Left kidney (tissue), 2 donors: ENCODE results near the gene EEF2K. TPM values are rescaled to one million over a fixed set of nuclear protein-coding genes. Genes with fewer than 3 reads are reported as not detected.
"Not testable (repeated sequence)": the region's sequence is repeated elsewhere in the genome, so short reads cannot be mapped to it uniquely, and the experiment has no call there.

Experiments
- DNase-seq: peaks from one replicate; pipeline ENCODE4 v3.0.0-alpha.2; 2013
- polyA plus RNA-seq: library from polyadenylated mRNA; unstranded; fragments of 120-200 nt; gene quantifications from one replicate; pipeline ENCODE4 v1.2.1, GENCODE V29; 2013; ENCODE audit not compliant: insufficient read length

The EEF2K gene
- polyA plus RNA-seq, 1 donor, result 13.2 TPM

GRCh38 chr16:22210854-22211253 lies 4.8 kb downstream of the EEF2K start:
- DNase-seq, result no peak

DNA sequence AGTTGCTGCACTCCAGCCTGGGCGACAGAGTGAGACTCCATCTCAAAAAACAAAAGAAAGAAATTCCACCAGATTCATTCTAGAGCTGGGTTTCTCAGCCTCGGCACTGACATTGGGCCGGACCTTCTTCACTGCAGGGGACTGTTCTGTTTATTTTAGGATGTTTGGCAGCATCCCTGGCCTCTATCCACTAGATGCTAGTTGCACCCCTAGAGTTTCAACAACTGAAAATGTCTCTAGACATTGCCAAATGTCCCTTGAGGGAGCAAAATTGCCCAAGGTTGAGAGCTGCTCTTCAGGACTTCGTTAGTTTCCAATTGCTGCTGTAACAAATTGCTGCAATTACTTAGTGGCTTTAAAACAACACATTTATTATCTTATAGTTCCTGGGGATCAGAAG lies 7.2 kb downstream of the EEF2K start:
- DNase-seq, result no peak

- no peak for DNase-seq
Observed at GRCh38 chr16:22213801-22214200, 7.7 kb downstream of the EEF2K start.

GRCh38 chr16:22214402-22214801 lies 8.3 kb downstream of the EEF2K start:
- no peak for DNase-seq

DNA sequence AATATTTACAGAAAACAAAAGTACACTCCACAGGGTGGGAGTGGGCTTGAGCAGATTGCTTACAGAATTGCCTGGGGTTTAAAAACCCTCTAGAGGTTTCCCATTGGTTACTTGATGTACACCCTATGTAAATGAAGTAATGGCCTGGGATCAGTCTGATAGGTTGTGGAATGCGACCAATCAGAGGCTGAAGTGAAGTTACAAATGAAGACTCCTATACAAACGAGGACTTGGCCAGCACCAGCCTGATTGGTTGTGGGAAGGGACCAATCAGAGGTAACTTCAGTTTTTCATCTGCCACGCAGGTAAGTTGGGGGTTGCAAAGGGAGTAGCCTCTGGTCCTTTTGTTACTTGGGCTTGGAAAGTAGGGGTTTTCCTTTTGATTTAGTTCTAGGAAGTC lies 8.8 kb downstream of the EEF2K start:
- DNase-seq, result no peak

DNA sequence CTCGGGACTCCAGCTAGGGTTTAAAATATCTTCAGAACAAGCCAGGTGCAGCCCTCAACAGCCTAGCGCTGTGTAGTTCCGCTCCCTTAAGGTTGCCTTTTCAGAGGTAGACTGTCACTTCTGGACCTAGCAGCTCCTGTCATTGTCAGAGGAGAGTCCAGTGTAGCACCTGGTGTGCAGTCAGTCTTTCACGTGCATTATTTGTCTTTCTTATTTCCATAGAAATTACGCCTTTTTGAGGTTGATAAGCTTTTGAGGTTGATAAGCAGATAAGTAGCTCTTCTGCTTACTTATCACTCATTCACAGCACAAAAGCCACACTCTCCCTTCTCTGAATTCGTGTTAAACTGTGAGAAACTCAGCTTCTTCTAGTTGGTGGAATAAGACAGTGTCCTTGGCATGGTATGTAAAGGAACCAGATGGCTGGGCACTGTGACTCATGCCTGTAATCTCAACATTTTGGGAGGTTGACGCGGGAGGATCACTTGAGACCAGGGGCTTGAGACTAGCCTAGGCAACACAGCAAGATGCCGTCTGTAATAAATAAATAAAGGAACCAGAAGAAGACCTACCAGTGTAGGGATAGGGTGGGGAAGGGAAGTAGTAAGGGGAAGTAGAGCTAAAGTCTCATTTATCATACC lies 10.2 kb downstream of the EEF2K start:
- DNase-seq, result no peak

DNA sequence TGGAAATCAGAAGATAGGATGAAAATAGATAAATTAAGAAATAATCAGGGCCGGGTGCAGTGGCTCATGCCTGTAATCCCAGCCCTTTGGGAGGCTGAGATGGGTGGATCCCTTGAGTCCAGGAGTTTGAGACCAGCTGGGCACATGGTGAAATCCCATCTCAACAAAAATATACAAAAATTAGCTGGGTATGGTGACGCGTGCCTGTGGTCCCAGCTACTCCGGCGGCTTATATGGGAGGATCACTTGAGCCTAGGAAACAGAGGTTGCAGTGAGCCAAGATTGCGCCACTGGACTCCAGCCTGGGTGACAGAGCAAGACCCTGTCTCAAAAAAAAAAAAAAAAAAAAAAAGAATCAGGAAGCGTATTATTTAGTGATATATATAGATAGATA lies 10.8 kb downstream of the EEF2K start:
- DNase-seq, result not testable (repeated sequence)

DNA sequence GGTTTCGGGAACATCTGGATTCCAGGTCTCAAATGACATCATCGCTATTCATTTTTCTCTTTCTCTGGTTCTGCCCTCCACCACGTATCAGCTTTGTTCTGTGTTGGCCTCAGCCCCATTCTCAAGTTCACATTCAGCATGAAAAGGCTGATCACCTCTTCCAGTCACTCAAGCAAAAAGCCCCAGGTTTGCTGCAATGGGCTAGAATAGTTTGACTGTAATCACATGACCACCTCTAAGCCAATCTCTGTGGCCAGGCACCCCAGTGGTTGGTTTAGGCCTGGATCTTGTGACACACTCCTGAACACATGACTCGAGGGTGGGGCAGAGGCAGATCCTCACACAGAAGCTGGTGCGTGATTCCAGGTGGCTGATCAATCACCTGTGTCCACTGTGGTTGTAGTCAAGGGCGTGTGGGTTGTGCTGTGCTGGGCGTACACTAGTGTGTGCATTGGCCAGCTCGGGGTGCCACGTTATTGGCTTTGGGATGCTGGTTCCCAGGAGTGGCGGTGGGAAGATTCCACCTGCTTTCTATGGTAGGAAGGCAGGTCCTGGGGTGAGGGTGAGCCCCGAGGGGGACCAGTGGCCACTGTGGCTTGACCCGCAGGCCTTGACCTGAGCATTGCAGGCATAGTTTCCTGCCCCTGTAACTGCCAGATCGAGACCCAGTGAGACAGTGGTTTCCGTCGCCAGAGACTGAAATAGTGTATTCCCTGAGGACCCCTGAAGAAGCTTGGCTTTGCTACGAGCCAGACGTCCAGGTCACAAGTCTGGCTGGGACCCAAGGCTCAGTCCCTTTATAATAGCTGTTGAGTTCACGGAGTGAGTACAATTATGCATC lies 12.0 kb downstream of the EEF2K start:
- no peak for DNase-seq

DNA sequence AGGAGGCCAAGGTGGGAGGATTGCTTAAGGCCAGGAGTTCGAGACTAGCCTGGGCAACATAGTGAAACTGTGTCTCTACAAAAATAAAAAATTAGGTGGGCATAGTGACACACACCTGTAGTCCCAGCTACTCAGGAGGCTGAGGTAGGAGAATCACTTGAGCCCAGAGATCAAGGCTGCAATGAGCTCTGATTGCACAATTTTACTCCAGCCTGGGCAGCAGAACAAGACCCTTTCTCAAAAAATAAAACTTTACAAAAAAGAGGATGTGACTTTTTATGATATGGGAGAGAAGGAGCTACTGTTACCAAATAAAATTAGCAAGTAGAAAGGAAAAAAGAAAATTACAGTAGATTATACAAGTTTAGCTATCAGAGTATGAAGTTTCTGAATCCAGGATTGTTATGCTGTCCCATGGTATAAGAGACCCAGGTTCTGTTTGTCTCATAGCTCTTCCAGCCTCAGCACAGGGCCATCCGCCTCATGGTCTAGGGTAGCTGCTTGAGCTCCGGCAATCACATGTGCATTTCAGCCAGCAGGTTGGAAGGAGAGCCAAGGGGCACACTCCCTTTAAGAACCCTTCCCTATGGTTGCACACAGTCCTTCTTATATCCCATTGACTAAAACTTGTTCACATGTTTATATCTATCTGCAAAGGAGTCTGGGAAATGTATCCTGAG lies 13.5 kb downstream of the EEF2K start:
- no peak for DNase-seq

- peak; percentile 29 for DNase-seq
Observed at GRCh38 chr16:22220069-22220440, 14.0 kb downstream of the EEF2K start.

GRCh38 chr16:22220714-22221113 lies 14.6 kb downstream of the EEF2K start:
- no peak for DNase-seq

DNA sequence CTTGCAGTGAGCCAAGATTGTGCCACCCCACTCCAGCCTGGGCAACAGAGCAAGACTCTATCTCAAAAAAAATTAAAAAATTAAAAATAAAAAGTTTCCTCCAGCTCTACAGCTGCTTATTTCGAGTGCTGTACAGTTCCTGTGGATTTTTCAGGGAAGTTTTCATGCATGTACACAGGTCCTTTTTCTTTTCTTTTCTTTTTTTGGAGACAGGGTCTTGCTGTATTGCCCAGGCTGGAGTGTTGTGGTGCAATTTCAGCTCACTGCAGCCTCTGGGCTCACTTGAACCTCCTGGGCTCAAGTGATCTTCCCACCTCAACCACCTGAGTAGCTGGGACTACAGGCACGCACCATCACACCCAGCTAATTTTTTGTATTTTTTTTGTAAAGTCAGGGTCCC lies 15.9 kb downstream of the EEF2K start:
- DNase-seq, result no peak

DNA sequence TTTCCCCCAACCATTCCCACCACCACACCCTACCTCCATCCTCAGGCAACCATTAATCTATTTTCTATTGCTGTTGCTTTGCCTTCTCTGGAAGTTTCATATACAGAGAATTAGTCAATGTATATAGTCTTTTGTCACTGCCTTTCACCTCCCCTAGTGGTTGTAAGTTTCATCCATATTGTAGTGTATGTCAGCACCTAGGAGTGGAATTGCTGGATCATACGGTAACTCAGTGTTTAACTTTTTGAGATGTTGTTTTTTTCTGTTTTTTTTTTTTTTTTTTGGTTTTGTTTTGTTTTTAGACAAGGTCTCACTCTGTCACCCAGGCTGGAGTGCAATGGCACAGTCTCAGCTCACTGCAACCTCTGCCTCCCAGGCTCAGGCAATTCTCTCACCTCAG lies 16.9 kb downstream of the EEF2K start:
- no peak for DNase-seq

- no peak for DNase-seq
Observed at GRCh38 chr16:22225060-22225459, 19.0 kb downstream of the EEF2K start.

DNA sequence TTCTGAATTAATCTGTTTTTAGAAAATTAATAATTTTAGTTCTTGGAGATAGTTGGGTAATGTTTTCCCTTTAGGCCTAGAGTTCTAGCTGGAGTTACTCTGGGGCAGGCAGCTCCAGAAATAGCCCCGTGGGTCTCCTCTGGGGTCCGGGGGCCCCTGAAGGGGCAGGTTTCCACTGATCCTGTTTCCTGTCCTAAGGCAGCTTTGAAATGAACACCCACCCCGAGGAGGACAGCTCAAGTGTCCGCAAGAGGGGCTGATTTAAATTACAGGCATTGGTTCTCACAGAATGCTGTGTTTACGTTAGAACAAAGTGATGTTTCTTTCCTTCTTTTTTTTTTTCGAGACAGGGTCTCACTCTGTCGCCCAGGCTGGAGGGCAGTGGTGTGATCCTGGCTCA lies 23.8 kb downstream of the EEF2K start:
- peak; percentile 18 for DNase-seq

DNA sequence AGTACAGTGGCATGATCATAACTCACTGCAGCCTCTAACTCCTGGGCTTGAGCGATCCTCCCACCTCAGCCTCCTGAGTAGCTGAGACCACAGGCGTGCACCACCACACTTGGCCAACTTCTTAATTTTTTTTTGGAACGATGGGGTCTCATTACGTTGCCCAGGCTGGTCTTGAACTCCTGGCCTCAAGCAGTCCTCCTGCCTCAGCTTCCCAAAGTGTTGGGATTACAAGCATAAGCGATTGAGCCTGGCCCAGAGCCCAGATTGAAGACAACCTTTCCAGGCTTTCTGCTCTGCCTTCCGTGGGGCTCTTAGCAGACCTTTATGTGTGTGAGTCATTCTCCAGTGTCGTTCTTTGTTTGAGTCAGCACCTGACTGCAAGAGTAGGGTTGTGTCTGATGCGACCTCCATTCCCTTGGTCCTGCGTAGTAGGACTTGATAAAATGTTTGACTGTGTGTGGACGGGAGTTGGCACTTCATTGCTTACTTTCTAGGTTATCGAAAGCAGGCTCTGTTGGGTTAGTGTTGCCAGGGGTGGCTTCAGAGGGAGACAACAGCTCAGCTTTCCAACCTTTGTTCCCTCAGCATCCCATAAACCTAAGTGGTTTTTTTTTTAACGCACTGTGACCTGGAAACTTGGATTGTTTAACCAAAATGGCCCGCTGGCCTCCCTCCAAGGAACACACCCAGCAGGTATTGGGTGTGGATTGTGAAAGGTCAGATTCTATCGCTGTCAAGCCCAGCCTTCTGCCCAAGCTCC lies 26.4 kb downstream of the EEF2K start:
- DNase-seq, result no peak

- no peak for DNase-seq
Observed at GRCh38 chr16:22233037-22233372, 26.9 kb downstream of the EEF2K start.

DNA sequence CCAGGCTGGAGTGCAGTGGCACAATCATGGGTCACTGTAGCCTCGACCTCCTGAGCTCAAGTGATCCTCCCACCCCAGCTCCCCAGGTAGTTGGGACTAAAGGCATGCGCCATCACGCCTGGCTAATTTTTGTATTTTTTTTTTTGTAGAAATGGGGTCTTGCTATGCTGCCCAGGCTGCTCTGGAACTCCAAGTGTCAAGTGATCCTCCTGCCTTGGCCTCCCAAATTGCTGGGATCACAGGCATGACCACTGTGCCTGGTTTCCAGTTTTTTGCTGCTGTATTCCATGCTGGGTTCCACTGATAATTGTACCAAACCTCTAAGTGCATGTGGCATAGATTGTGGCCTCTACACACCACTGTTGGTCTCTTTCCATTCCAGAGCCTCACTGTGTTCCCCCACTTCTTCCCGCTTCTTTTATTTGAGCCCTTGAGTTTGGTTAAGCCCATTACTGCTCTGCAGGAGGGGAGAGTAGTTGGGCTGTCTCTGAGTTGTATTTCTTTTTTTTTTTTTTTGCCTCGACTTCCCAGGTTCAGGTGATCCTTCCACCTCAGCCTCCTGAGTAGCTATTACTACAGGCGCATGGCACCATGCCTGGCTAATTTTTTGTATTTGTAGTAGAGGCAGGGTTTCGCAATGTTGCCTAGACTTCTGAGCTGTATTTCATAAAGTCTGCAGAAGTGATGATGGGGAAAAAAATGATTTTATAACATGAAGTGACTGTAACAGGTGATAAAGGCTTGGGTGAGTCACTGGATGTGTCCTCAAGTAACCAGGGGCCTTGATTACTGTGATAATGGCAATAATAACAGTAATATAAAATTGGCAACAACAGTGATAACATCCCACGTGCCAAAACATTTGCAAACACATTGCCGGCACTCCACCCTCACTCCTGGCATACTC lies 30.0 kb downstream of the EEF2K start:
- no peak for DNase-seq

- DNase-seq, result no peak
Observed at GRCh38 chr16:22239131-22239805, 33.2 kb downstream of the EEF2K start.

DNA sequence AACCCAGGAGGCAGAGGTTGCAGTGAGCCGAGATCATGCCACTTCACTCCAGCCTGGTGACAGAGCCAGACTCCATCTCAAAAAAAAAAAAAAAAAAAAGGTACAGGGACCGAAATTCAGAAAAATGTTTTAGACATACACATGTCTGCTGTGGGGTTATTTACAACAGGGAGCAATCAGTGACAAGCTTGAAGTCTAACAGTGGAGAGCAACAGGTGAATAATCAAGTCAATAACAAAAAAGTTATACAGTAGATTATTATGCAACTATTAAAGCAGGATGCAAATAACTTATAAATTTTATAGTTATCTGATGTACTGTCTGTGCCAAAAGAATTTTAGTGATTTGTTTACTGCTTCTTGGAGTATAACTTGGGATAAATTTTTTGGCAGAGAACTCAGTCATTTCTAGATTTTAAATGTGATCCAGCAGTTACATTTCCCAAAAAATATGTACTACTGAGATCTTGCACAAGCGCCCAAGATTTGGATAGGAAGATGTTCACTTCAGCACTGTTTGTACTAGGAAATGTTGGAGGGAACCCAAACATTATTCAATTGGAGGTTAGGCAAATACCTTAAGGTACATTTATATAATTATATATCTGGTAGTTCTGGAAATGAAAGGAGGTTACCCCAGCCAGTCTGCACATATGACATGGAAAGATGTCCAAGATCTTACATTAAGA lies 34.1 kb downstream of the EEF2K start:
- no peak for DNase-seq
